ENCODE results near the gene TBCC. TPM values are rescaled to one million over a fixed set of nuclear protein-coding genes. Genes with fewer than 3 reads are reported as not detected.

TBCC gene
- total RNA-seq, 1 donor: 33.7 TPM

DNA sequence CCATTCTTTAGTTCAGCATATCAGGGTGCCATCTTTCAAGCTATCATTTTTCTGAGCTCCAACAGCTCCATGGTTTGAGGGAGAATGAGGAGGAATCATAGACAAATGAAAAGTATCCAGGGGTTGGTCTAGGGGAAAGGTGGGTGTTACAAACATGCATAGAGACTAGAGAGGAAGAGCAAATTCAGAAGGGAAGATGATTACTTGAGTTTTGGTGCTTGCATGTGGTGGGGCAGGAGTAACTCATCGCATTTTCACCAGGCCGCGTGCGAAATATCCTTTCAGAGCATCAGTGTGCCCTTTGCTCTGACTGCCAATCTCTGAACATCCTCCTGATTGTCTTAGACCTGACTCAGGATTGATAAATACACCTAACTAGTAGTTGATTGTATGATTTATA lies 28.3 kb upstream of the TBCC start:
- Histone ChIP-seq H3K36me3 (ENCODE audit: insufficient read depth, low read length) (no peaks in the 10 kb centered on the region), H3K4me3 (ENCODE audit: insufficient read depth, low read length) (no peak overlapping the region), H2AFZ (ENCODE audit: low read length) (no peak overlapping the region), H3K9me3 (ENCODE audit: low read depth, low read length) (no peaks in the 10 kb centered on the region), H3K79me2 (ENCODE audit: insufficient read depth, low read length) (no peaks in the 10 kb centered on the region), H3K4me2 (ENCODE audit: insufficient read depth, low read length) (no peak overlapping the region), H3K27me3 (ENCODE audit: insufficient read depth, low read length) (no peaks in the 10 kb centered on the region), H4K20me1 (ENCODE audit: insufficient read depth, low read length) (no peaks in the 10 kb centered on the region), H3K4me1 (ENCODE audit: insufficient read depth, low read length) (peaks cover 5% of the 10 kb centered on the region), H3K27ac (ENCODE audit: low read depth, low read length) (no peak overlapping the region)
- TF ChIP-seq, protein P1, sequence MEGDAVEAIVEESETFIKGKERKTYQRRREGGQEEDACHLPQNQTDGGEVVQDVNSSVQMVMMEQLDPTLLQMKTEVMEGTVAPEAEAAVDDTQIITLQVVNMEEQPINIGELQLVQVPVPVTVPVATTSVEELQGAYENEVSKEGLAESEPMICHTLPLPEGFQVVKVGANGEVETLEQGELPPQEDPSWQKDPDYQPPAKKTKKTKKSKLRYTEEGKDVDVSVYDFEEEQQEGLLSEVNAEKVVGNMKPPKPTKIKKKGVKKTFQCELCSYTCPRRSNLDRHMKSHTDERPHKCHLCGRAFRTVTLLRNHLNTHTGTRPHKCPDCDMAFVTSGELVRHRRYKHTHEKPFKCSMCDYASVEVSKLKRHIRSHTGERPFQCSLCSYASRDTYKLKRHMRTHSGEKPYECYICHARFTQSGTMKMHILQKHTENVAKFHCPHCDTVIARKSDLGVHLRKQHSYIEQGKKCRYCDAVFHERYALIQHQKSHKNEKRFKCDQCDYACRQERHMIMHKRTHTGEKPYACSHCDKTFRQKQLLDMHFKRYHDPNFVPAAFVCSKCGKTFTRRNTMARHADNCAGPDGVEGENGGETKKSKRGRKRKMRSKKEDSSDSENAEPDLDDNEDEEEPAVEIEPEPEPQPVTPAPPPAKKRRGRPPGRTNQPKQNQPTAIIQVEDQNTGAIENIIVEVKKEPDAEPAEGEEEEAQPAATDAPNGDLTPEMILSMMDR (IDR thresholded peaks at IDR 0.05; ENCODE audit: extremely low read depth, low read depth, low read length): no peak
- DNase-seq (ENCODE audit: insufficient read length, low spot score, missing footprints): no peak

DNA sequence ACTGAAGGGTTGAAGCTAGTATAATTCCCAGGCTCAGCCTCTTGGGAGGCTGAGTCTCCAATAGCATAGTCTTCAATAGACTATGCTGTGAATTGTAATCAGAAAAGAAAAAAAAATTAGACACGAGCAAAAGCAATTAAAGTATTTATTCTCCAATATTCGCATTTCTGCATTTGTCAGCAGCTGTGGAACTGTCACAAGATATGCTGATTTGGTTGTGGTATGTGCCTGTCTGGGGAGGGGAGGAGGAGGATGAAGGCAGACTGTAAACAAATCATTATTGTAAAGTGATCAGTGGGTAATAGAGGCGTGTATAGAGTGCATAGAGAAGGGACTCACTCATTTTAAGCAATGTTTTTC lies 25.8 kb upstream of the TBCC start:
- Histone ChIP-seq H3K27me3 (ENCODE audit: insufficient read depth, low read length) (no peaks in the 10 kb centered on the region), H3K36me3 (ENCODE audit: insufficient read depth, low read length) (no peaks in the 10 kb centered on the region), H3K4me3 (ENCODE audit: insufficient read depth, low read length) (no peak overlapping the region), H3K27ac (ENCODE audit: low read depth, low read length) (no peak overlapping the region), H3K4me1 (ENCODE audit: insufficient read depth, low read length) (no peaks in the 10 kb centered on the region), H3K4me2 (ENCODE audit: insufficient read depth, low read length) (no peak overlapping the region), H3K9me3 (ENCODE audit: low read depth, low read length) (no peaks in the 10 kb centered on the region), H2AFZ (ENCODE audit: low read length) (no peak overlapping the region), H3K79me2 (ENCODE audit: insufficient read depth, low read length) (no peaks in the 10 kb centered on the region), H4K20me1 (ENCODE audit: insufficient read depth, low read length) (no peaks in the 10 kb centered on the region)
- peak; percentile 85 for DNase-seq (ENCODE audit: insufficient read length, low spot score, missing footprints)
- TF ChIP-seq, protein P1 (IDR thresholded peaks at IDR 0.05; ENCODE audit: extremely low read depth, low read depth, low read length): no peak

GRCh38 chr6:42769836-42770235 lies 23.9 kb upstream of the TBCC start:
- no peak overlapping the region for H3K27ac ChIP-seq (ENCODE audit: low read depth, low read length)
- H4K20me1 ChIP-seq (ENCODE audit: insufficient read depth, low read length): no peaks in the 10 kb centered on the region
- TF ChIP-seq, protein P1 (IDR thresholded peaks at IDR 0.05; ENCODE audit: extremely low read depth, low read depth, low read length): no peak
- H3K4me1 ChIP-seq (ENCODE audit: insufficient read depth, low read length): peaks cover 10% of the 10 kb centered on the region
- no peaks in the 10 kb centered on the region for H3K79me2 ChIP-seq (ENCODE audit: insufficient read depth, low read length)
- no peaks in the 10 kb centered on the region for H3K27me3 ChIP-seq (ENCODE audit: insufficient read depth, low read length)
- H3K4me2 ChIP-seq (ENCODE audit: insufficient read depth, low read length): no peak overlapping the region
- no peak overlapping the region for H2AFZ ChIP-seq (ENCODE audit: low read length)
- no peaks in the 10 kb centered on the region for H3K36me3 ChIP-seq (ENCODE audit: insufficient read depth, low read length)
- H3K4me3 ChIP-seq (ENCODE audit: insufficient read depth, low read length): no peak overlapping the region
- no peaks in the 10 kb centered on the region for H3K9me3 ChIP-seq (ENCODE audit: low read depth, low read length)
- no peak for DNase-seq (ENCODE audit: insufficient read length, low spot score, missing footprints)

- H3K36me3 ChIP-seq (ENCODE audit: insufficient read depth, low read length): no peaks in the 10 kb centered on the region
- no peak for DNase-seq (ENCODE audit: insufficient read length, low spot score, missing footprints)
- no peaks in the 10 kb centered on the region for H3K79me2 ChIP-seq (ENCODE audit: insufficient read depth, low read length)
These were observed 23.1 kb upstream of the TBCC start for GRCh38 chr6:42769051-42769450.

More at GRCh38 chr6:42769051-42769450, 23.1 kb upstream of the TBCC start:
- Histone ChIP-seq H3K4me2 (ENCODE audit: insufficient read depth, low read length) (no peak overlapping the region), H3K27me3 (ENCODE audit: insufficient read depth, low read length) (no peaks in the 10 kb centered on the region), H3K4me3 (ENCODE audit: insufficient read depth, low read length) (no peak overlapping the region), H4K20me1 (ENCODE audit: insufficient read depth, low read length) (no peaks in the 10 kb centered on the region), H3K9me3 (ENCODE audit: low read depth, low read length) (no peaks in the 10 kb centered on the region), H2AFZ (ENCODE audit: low read length) (no peak overlapping the region), H3K27ac (ENCODE audit: low read depth, low read length) (no peak overlapping the region), H3K4me1 (ENCODE audit: insufficient read depth, low read length) (peaks cover 10% of the 10 kb centered on the region)
- TF ChIP-seq, protein P1 (IDR thresholded peaks at IDR 0.05; ENCODE audit: extremely low read depth, low read depth, low read length): no peak
